PFSK-1 (cell line): ENCODE measurements around the gene ARHGAP9.

Experiments
- FOXP2 ChIP-seq: optimal IDR thresholded peaks from 2 replicates; pipeline ENCODE3; 2011; ENCODE audit warnings: borderline replicate concordance, control low read depth, inconsistent platforms; ENCODE audit not compliant: insufficient read depth; ENCODE audit errors: extremely low read length, extremely low read depth
- POLR2AphosphoS5 ChIP-seq: IDR thresholded peaks from 2 replicates; pipeline ENCODE4 v1.6.1; 2012; ENCODE audit warnings: low read depth, mild to moderate bottlenecking, control low read depth, low read length, moderate library complexity
- SIN3A ChIP-seq: IDR thresholded peaks from 2 replicates; pipeline ENCODE4 v1.6.1; 2012; ENCODE audit warnings: mild to moderate bottlenecking, low read length, moderate library complexity, borderline replicate concordance; ENCODE audit not compliant: insufficient read depth
- TAF1 ChIP-seq: IDR thresholded peaks from 2 replicates; pipeline ENCODE4 v1.6.1; 2012; ENCODE audit warnings: low read length, control low read depth, borderline replicate concordance; ENCODE audit not compliant: insufficient read depth
- TF ChIP-seq, protein P1 (sequence below), 2 experiments: IDR thresholded peaks; 2 replicates each; pipeline versions ENCODE4 v1.6.1 to v1.8.0; 2011 to 2012; ENCODE audit warnings: low read depth in 2 of 2, low read length in 2 of 2, control low read depth in 1 of 2, inconsistent platforms in 1 of 2, mild to moderate bottlenecking in 1 of 2, moderate library complexity in 1 of 2; ENCODE audit not compliant: insufficient read depth in 1 of 2

ARHGAP9 gene

DNA sequence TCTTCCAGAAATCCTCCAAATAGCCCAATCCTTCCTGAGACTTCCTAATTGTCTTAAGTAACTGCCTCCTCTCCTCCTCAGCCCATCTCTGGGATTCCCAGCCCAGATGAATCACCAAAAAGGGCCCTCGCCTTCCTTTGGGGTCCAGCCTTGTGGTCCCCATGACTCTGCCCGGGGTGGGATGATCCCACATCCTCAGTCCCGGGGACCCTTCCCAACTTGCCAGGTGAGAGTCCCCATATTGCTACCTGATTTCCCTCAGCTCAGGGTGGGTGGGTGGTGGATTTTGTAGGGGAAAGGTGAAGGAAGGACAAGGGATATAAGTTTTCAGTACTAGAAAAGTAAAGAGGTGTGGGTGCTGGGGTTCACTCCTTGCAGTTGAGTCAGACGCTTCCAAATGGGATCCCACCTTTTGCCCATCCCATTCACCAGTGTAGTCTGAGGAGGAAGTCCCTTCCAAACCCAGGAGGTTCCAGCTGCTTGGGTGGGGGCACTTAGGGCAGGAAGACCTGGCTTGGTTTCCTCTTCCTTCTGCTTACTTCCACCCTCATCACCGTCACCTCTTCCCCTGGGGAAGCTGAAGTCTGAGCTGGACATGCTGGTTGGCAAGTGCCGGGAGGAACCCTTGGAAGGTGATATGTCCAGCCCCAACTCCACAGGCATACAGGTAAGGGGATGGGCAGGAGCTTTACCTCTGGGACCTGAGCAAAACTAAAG, 14.5 kb downstream of the ARHGAP9 start:
- no peak for TF ChIP-seq POLR2AphosphoS5
- no peak for TF ChIP-seq FOXP2
- no peak for TF ChIP-seq TAF1
- TF ChIP-seq, protein P1, sequence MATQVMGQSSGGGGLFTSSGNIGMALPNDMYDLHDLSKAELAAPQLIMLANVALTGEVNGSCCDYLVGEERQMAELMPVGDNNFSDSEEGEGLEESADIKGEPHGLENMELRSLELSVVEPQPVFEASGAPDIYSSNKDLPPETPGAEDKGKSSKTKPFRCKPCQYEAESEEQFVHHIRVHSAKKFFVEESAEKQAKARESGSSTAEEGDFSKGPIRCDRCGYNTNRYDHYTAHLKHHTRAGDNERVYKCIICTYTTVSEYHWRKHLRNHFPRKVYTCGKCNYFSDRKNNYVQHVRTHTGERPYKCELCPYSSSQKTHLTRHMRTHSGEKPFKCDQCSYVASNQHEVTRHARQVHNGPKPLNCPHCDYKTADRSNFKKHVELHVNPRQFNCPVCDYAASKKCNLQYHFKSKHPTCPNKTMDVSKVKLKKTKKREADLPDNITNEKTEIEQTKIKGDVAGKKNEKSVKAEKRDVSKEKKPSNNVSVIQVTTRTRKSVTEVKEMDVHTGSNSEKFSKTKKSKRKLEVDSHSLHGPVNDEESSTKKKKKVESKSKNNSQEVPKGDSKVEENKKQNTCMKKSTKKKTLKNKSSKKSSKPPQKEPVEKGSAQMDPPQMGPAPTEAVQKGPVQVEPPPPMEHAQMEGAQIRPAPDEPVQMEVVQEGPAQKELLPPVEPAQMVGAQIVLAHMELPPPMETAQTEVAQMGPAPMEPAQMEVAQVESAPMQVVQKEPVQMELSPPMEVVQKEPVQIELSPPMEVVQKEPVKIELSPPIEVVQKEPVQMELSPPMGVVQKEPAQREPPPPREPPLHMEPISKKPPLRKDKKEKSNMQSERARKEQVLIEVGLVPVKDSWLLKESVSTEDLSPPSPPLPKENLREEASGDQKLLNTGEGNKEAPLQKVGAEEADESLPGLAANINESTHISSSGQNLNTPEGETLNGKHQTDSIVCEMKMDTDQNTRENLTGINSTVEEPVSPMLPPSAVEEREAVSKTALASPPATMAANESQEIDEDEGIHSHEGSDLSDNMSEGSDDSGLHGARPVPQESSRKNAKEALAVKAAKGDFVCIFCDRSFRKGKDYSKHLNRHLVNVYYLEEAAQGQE (IDR thresholded peaks at IDR 0.05; ENCODE audit: insufficient read depth in 1 of 2, low read depth in 2 of 2, low read length in 2 of 2) = no peak
- no peak for TF ChIP-seq SIN3A

DNA sequence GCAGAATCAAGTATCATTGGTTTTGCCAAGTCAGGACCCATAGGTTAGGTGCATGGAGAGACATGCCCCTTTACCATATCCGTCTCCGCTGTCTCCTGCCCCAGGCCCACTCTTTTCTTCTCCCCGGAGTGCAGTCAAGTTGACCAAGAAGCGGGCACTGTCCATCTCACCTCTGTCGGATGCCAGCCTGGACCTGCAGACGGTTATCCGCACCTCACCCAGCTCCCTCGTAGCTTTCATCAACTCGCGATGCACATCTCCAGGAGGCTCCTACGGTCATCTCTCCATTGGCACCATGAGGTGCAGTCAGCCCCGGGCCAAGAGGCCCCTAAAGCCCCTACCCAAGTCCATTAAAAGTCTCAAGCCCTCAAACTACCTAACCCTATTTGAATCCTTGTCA, 15.1 kb downstream of the ARHGAP9 start:
- no peak for TF ChIP-seq FOXP2
- TF ChIP-seq SIN3A = no peak
- no peak for TF ChIP-seq TAF1
- TF ChIP-seq POLR2AphosphoS5 = no peak
- TF ChIP-seq, protein P1 (IDR thresholded peaks at IDR 0.05; ENCODE audit: insufficient read depth in 1 of 2, low read depth in 2 of 2, low read length in 2 of 2) = no peak

DNA sequence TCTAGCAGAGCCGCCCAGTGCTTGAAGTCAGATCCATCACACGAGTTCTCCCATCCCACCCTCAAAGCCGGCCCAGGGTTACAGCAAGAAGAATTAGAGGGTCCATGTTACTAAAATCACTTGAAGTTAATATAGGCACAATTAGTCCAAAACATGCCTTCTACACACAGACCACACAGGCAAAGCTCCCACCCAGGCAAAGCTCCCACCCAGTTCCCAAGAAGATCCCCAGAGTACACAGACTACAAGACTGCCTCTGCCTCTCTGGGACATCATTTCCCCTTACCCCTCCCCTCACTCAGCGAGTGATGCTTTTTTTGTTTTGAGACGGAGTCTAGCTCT, 16.8 kb downstream of the ARHGAP9 start:
- TF ChIP-seq POLR2AphosphoS5 (no peak), TAF1 (0 out of 2 replicates have a peak, but pooled peaks have one; percentile 17)

DNA sequence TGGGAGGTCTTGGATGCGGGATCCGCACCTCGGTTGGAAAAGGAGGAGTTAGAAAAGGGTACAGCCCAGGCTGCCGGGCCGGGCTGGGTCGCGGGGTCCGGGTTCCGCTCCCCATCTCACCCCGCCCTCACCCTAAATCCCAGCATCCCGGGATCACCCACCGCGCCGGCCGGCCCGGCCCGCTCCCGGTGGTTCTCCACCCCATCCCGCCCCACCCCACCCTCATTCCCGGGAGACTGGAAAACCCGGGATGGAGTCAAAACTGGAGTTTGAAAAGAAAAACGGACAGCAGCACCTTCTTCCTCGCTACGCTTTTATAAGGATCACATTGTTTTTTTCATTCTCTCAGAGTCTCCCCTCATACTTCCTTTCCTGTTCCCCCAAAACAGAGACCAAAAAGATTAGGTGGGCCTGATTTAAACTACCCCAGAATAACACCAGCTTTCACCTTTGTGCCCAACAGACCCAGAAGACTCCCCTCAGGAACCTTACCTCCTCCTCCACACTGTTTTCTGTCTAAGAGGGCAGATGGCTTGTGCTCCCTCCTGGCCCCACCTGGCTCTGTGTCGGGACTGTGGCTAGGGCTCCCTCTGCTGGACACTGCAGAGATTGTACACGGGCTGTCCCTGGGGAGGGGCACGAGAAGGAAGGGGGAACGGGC, 17.3 kb downstream of the ARHGAP9 start:
- no peak for TF ChIP-seq SIN3A
- TF ChIP-seq, protein P1 (IDR thresholded peaks at IDR 0.05; ENCODE audit: insufficient read depth in 1 of 2, low read depth in 2 of 2, low read length in 2 of 2) = no peak
- TF ChIP-seq POLR2AphosphoS5 = no peak
- no peak for TF ChIP-seq FOXP2
- TF ChIP-seq TAF1 = no peak

DNA sequence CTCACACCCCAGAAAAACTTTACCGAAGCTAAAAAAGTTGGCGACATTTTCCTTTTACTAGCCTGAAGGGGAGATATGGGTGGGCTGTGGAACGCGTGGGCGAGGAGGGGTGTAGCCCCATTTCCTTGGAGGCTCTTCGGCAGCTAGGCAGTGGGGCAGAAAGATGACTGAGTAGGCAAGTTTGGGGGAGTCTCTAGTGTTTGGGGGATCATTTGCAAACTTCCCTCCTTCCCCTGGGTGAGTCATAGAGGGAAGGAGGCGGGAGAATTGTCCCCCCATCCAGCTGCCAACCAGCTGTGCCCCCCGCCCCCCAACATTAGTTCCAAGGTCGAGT, 17.8 kb downstream of the ARHGAP9 start:
- TF ChIP-seq POLR2AphosphoS5 (no peak), FOXP2 (no peak), TAF1 (no peak), SIN3A (no peak)
- TF ChIP-seq, protein P1 (IDR thresholded peaks at IDR 0.05; ENCODE audit: insufficient read depth in 1 of 2, low read depth in 2 of 2, low read length in 2 of 2) = no peak
